ENCODE data around the gene ZNF219.

DNA sequence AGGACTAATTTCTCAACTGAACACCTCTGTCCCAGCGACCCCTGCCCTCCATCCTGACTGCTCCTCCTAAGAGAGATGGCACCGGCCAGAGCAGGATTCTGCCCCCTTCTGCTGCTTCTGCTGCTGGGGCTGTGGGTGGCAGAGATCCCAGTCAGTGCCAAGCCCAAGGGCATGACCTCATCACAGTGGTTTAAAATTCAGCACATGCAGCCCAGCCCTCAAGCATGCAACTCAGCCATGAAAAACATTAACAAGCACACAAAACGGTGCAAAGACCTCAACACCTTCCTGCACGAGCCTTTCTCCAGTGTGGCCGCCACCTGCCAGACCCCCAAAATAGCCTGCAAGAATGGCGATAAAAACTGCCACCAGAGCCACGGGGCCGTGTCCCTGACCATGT, 55.5 kb downstream of the ZNF219 start:
- TF ChIP-seq, protein P1, sequence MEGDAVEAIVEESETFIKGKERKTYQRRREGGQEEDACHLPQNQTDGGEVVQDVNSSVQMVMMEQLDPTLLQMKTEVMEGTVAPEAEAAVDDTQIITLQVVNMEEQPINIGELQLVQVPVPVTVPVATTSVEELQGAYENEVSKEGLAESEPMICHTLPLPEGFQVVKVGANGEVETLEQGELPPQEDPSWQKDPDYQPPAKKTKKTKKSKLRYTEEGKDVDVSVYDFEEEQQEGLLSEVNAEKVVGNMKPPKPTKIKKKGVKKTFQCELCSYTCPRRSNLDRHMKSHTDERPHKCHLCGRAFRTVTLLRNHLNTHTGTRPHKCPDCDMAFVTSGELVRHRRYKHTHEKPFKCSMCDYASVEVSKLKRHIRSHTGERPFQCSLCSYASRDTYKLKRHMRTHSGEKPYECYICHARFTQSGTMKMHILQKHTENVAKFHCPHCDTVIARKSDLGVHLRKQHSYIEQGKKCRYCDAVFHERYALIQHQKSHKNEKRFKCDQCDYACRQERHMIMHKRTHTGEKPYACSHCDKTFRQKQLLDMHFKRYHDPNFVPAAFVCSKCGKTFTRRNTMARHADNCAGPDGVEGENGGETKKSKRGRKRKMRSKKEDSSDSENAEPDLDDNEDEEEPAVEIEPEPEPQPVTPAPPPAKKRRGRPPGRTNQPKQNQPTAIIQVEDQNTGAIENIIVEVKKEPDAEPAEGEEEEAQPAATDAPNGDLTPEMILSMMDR (conservative IDR thresholded peaks at IDR 0.05; ENCODE audit: low read depth, low read length) = no peak
- no peak for TF ChIP-seq EZH2 (IDR thresholded peaks at IDR 0.05; ENCODE audit: low read length, unreplicated experiment)
